HL-60 (cell line): ENCODE data around the gene PTDSS2.
A peak's percentile ranks its signal among the peaks of the same experiment; 100 is the strongest.

Experiments used
- DNase-seq, 2 experiments: peaks; one replicate each; pipeline ENCODE4 v3.0.0-alpha.2; 2010 to 2020; ENCODE audit warnings: low read depth in 1 of 2, low spot score in 1 of 2
- H3K27ac ChIP-seq: fragments of 250-450 bp; sonication (Bioruptor Pico); replicated peaks from 2 replicates; pipeline ENCODE4 v1.5.1; 2020; ENCODE audit warnings: mild to moderate bottlenecking, moderate library complexity
- H3K27me3 ChIP-seq: fragments of 250-450 bp; sonication (Bioruptor Pico); 2 replicates; pipeline ENCODE4 v1.5.1; 2021; ENCODE audit warnings: mild to moderate bottlenecking, moderate library complexity; ENCODE audit not compliant: insufficient read depth, poor library complexity, severe bottlenecking
- H3K4me3 ChIP-seq: replicated peaks from 2 replicates; pipeline ENCODE4 v1.5.1; 2011; ENCODE audit warnings: mild to moderate bottlenecking, control low read depth, low read length; ENCODE audit not compliant: insufficient read depth
- CTCF ChIP-seq: IDR thresholded peaks from one replicate; pipeline ENCODE4 v1.5.1; 2011; ENCODE audit warnings: low read length, control low read depth, inconsistent platforms; ENCODE audit not compliant: insufficient read depth
- GABPA ChIP-seq: IDR thresholded peaks from 2 replicates; pipeline ENCODE4 v1.6.1; 2012; ENCODE audit warnings: low read depth
- POLR2AphosphoS5 ChIP-seq: IDR thresholded peaks from 2 replicates; pipeline ENCODE4 v1.6.1; 2012; ENCODE audit warnings: low read depth
- REST ChIP-seq: IDR thresholded peaks from 2 replicates; pipeline ENCODE4 v1.6.1; 2012; ENCODE audit warnings: low read depth; ENCODE audit not compliant: insufficient replicate concordance
- SPI1 ChIP-seq: IDR thresholded peaks from 2 replicates; pipeline ENCODE4 v1.6.1; 2012; ENCODE audit warnings: low read depth, mild to moderate bottlenecking, borderline replicate concordance

Gene PTDSS2

GRCh38 chr11:506995-507726 lies 57.1 kb downstream of the PTDSS2 start, which contains the start of gene RNH1:
Gene RNH1 (minus strand): TSS chr11:507242. CDS start chr11:502162, 5,080 bp downstream.
- Histone ChIP-seq H3K27me3 (no peaks in the 10 kb centered on the region), H3K4me3 (peak within 1 kb of the TSS; percentile 67), H3K27ac (peak within 1 kb of the TSS; percentile 100)
- DNase-seq = peak; percentile 90 to 97
- TF ChIP-seq POLR2AphosphoS5 (no peak), GABPA (no peak), SPI1 (no peak), CTCF (no peak), REST (no peak)

GRCh38 chr11:507727-508515 lies 57.8 kb downstream of the PTDSS2 start:
- no peak for DNase-seq
- no peak for TF ChIP-seq CTCF
- TF ChIP-seq REST = no peak
- TF ChIP-seq SPI1 = no peak
- no peak for TF ChIP-seq POLR2AphosphoS5
- TF ChIP-seq GABPA = no peak
- peak overlapping the region; percentile 72 for H3K27ac ChIP-seq
- peak overlapping the region; percentile 59 for H3K4me3 ChIP-seq
- no peaks in the 10 kb centered on the region for H3K27me3 ChIP-seq

- Histone ChIP-seq H3K27ac (no peak overlapping the region), H3K4me3 (no peak overlapping the region), H3K27me3 (no peaks in the 10 kb centered on the region)
- TF ChIP-seq GABPA (no peak), SPI1 (no peak), CTCF (no peak), POLR2AphosphoS5 (no peak), REST (no peak)
- no peak for DNase-seq
Observed at GRCh38 chr11:508956-509355, 58.9 kb downstream of the PTDSS2 start.
